ENCODE data around the gene DPF1.
"Not testable (repeated sequence)": the region's sequence is repeated elsewhere in the genome, so short reads cannot be mapped to it uniquely, and the experiment has no call there.

Gene DPF1

GRCh38 chr19:38250428-38250820, 26.4 kb upstream of the DPF1 start:
- no peak for DNase-seq

GRCh38 chr19:38248421-38248820, 24.4 kb upstream of the DPF1 start:
- DNase-seq = no peak

- no peak for DNase-seq
These were observed 23.8 kb upstream of the DPF1 start for GRCh38 chr19:38247734-38248268.

- DNase-seq = no peak
These were observed 23.1 kb upstream of the DPF1 start for GRCh38 chr19:38247126-38247525.

GRCh38 chr19:38245826-38246498, 21.9 kb upstream of the DPF1 start:
- no peak for DNase-seq

GRCh38 chr19:38243279-38243673, 19.3 kb upstream of the DPF1 start:
- DNase-seq = no peak

GRCh38 chr19:38239816-38240215, 15.8 kb upstream of the DPF1 start:
- no peak for DNase-seq

GRCh38 chr19:38234615-38235014, 10.6 kb upstream of the DPF1 start:
- no peak for DNase-seq

GRCh38 chr19:38233740-38234251, 9.8 kb upstream of the DPF1 start:
- DNase-seq = peak in 5 of 6 experiments; percentile 39 to 65 (median 53)

GRCh38 chr19:38231918-38232317, 7.9 kb upstream of the DPF1 start:
- DNase-seq = no peak

GRCh38 chr19:38230506-38231133, 6.6 kb upstream of the DPF1 start:
- not testable (repeated sequence) for DNase-seq

- DNase-seq = peak in 5 of 6 experiments; percentile 18 to 52 (median 30)
These were observed 5.6 kb upstream of the DPF1 start for GRCh38 chr19:38229585-38230073.

GRCh38 chr19:38228491-38229439, 4.7 kb upstream of the DPF1 start:
- no peak for DNase-seq

- no peak for DNase-seq
These were observed 4.0 kb upstream of the DPF1 start for GRCh38 chr19:38228005-38228377.

- DNase-seq = no peak
These were observed 3.4 kb upstream of the DPF1 start for GRCh38 chr19:38227287-38228004.

GRCh38 chr19:38224863-38225218, 819 bp upstream of the DPF1 start:
- DNase-seq = not testable (repeated sequence)

GRCh38 chr19:38223617-38224013, 407 bp downstream of the DPF1 start:
- DNase-seq = no peak

GRCh38 chr19:38223119-38223523, 901 bp downstream of the DPF1 start:
- DNase-seq = no peak

GRCh38 chr19:38221919-38222830, 1.8 kb downstream of the DPF1 start:
- DNase-seq = no peak

- DNase-seq = no peak
These were observed 2.6 kb downstream of the DPF1 start for GRCh38 chr19:38221421-38221820.

- DNase-seq = no peak
These were observed 4.8 kb downstream of the DPF1 start for GRCh38 chr19:38219221-38219620.
